Prostate gland (tissue), 2 donors: Measurements from ENCODE around the gene MCEMP1.

Source experiments
- CTCF ChIP-seq, 4 experiments: fragments of 200-600 bp in 2 of 4; fragments of 450-650 bp in 2 of 4; sonication (generic) in 2 of 4; IDR thresholded peaks; 1 replicate in 3 of 4; 2 replicates in 1 of 4; pipeline ENCODE4 v1.5.1; 2016 to 2019; ENCODE audit warnings: antibody characterized with exemption in 4 of 4, mild to moderate bottlenecking in 2 of 4, moderate library complexity in 2 of 4
- POLR2A ChIP-seq: fragments of 450-650 bp; IDR thresholded peaks from one replicate; pipeline ENCODE4 v1.6.1; 2016; ENCODE audit warnings: antibody characterized with exemption, mild to moderate bottlenecking
- POLR2AphosphoS5 ChIP-seq: sonication (generic); formaldehyde crosslinking; IDR thresholded peaks from one replicate; pipeline ENCODE4 v1.6.1; 2017; ENCODE audit warnings: antibody characterized with exemption

GRCh38 chr19:7665076-7665475, 11.8 kb upstream of the MCEMP1 start:
- TF ChIP-seq CTCF (IDR thresholded peaks at IDR 0.05) = no peak
- no peak for TF ChIP-seq POLR2A
- TF ChIP-seq POLR2AphosphoS5 = peak; percentile 43
